GM12878 (cell line): ENCODE results near the gene KRTAP10-5. TPM values are rescaled to one million over a fixed set of nuclear protein-coding genes. Genes with fewer than 3 reads are reported as not detected.
"Not testable (repeated sequence)": the region's sequence is repeated elsewhere in the genome, so short reads cannot be mapped to it uniquely, and the experiment has no call there.

ENCODE experiments used
- ATAC-seq: fragments of 200-7000 bp; cut with Tn5 transposase; 3 replicates; pipeline ENCODE4 v1.9.1; 2020; ENCODE audit warnings: mild to moderate bottlenecking, moderate library complexity
- Bru-seq: library from RNA; stranded (reverse); fragments of 400-500 nt; gene quantifications from one replicate; lab custom pipeline; 2021; lab: Mats Ljungman, UMichigan
- BruChase-seq, 2 experiments: library from RNA; stranded (reverse); fragments of 400-500 nt; gene quantifications; one replicate each; lab custom pipeline; 2021; lab: Mats Ljungman, UMichigan
- BruUV-seq: library from RNA; stranded (reverse); fragments of 400-500 nt; replicated peaks from 2 replicates; lab custom pipeline; 2021; lab: Mats Ljungman, UMichigan
- CTCF ChIA-PET: fragments of 300-600 bp; sonication (Branson Sonifier 250); formaldehyde crosslinking; extraction: SDS; loops from one replicate; lab custom pipeline; 2021; ENCODE audit warnings: inconsistent platforms; lab: Yijun Ruan, JAX
- POLR2A ChIA-PET: fragments of 350-600 bp; formaldehyde crosslinking; extraction: SDS; loops from one replicate; lab custom pipeline; 2021; ENCODE audit warnings: inconsistent platforms; lab: Charles Lee
- RAD21 ChIA-PET: fragments of 300-600 bp; sonication (Branson Sonifier 250); formaldehyde crosslinking; loops from one replicate; lab custom pipeline; 2023; ENCODE audit warnings: antibody characterized with exemption; ENCODE audit not compliant: unreplicated experiment; lab: Charles Lee
- SMC1A ChIA-PET: fragments of 300-600 bp; sonication (Branson Sonifier 250); formaldehyde crosslinking; loops from one replicate; lab custom pipeline; 2023; ENCODE audit not compliant: unreplicated experiment, uncharacterized antibody; lab: Charles Lee
- DNase-seq: peaks from one replicate; pipeline ENCODE4 v3.0.0-alpha.2; 2011; ENCODE audit warnings: low read depth, low spot score
- FAIRE-seq: peaks from 3 replicates; lab custom pipeline; 2011; peaks lifted over from hg19 to GRCh38; lab: Jason Lieb, UNC
- H2AFZ ChIP-seq: 2 replicates; pipeline ENCODE4 v1.6.0; 2011; ENCODE audit warnings: low read depth, low read length, control low read depth; ENCODE audit not compliant: control insufficient read depth
- H3K27ac ChIP-seq: 2 replicates; pipeline ENCODE4 v1.5.1; 2011; ENCODE audit warnings: control low read depth; ENCODE audit not compliant: control insufficient read depth, insufficient read depth
- H3K27me3 ChIP-seq, 2 experiments: replicated peaks in 1 of 2; 2 replicates each; pipeline versions ENCODE4 v1.6.0 to v1.6.1; 2011; ENCODE audit warnings: low read length in 1 of 2; ENCODE audit not compliant: control insufficient read depth in 2 of 2, insufficient read depth in 2 of 2
- H3K36me3 ChIP-seq, 2 experiments: 2 replicates each; pipeline ENCODE4 v1.5.1; 2011; ENCODE audit warnings: low read length in 1 of 2; ENCODE audit not compliant: control insufficient read depth in 2 of 2, insufficient read depth in 2 of 2
- H3K4me1 ChIP-seq: 2 replicates; pipeline ENCODE4 v1.6.1; 2011; ENCODE audit warnings: mild to moderate bottlenecking, low read length, moderate library complexity, mixed read lengths; ENCODE audit not compliant: control insufficient read depth, insufficient read depth
- H3K4me2 ChIP-seq: 2 replicates; pipeline ENCODE4 v1.6.0; 2011; ENCODE audit warnings: control low read depth; ENCODE audit not compliant: control insufficient read depth, insufficient read depth
- H3K4me3 ChIP-seq: fragments of 200-600 bp; sonication (generic); 2 replicates; pipeline ENCODE4 v1.5.1; 2016
- H3K79me2 ChIP-seq: 2 replicates; pipeline ENCODE4 v1.6.0; 2011; ENCODE audit warnings: low read length; ENCODE audit not compliant: control insufficient read depth, insufficient read depth
- H3K9ac ChIP-seq: 2 replicates; pipeline ENCODE4 v1.8.0; 2011; ENCODE audit warnings: low read length, control low read depth, mixed read lengths; ENCODE audit not compliant: control insufficient read depth, insufficient read depth
- H3K9me3 ChIP-seq: replicated peaks from 3 replicates; pipeline ENCODE4 v1.5.1; 2011; ENCODE audit warnings: mild to moderate bottlenecking, low read length; ENCODE audit not compliant: control insufficient read depth, insufficient read depth
- H4K20me1 ChIP-seq: 2 replicates; pipeline ENCODE4 v1.6.0; 2011; ENCODE audit not compliant: control insufficient read depth, insufficient read depth
- WGBS: methylation state at CpG from one replicate; pipeline ENCODE4 v1.1.6; 2016; ENCODE audit warnings: low lambda C conversion rate; ENCODE audit not compliant: insufficient replicate concordance, insufficient coverage; ENCODE audit errors: missing lambda C conversion rate; 5-methylcytosine and 5-hydroxymethylcytosine counted together
- in situ Hi-C: fragments of 300-500 bp; cut with MboI; formaldehyde crosslinking; loops from 9 replicates; pipeline ENCODE4 v1.14.3; 2018; ENCODE audit warnings: mixed read lengths
- intact Hi-C: fragments of 100-400 bp; cut with micrococcal nuclease; formaldehyde crosslinking; loops from one replicate; pipeline ENCODE4 v1.14.2; 2022; ENCODE audit not compliant: unreplicated experiment
- long read RNA-seq, 2 experiments: library from polyadenylated mRNA; unstranded; transcript quantifications; one replicate each; pipeline ENCODE4 v2.0.0, GENCODE V29; 2019 to 2020
- polyA minus RNA-seq, 3 experiments: library from RNA; depleted of rRNA, polyadenylated mRNA; stranded (reverse); fragments of >200 nt; gene quantifications; 2 replicates each; pipeline ENCODE4 v1.2.3, GENCODE V29; 2011
- polyA plus RNA-seq, 11 experiments: library from polyadenylated mRNA; depleted of rRNA in 4 of 11; unstranded in 6 of 11; stranded (reverse) in 5 of 11; fragments of >200 nt; fragmentation: Nextera tagmentation in 4 of 11; fragmentation: Illumina TruSeq in 1 of 11; extraction: Ambion mirVana in 4 of 11; extraction: Trizol in 1 of 11; gene quantifications; 1 replicate in 1 of 11; 2 replicates in 10 of 11; pipeline versions ENCODE4 v1.2.1 to v1.2.3, GENCODE V29; 2011 to 2016; ENCODE audit warnings: inconsistent platforms in 2 of 11, missing spikeins in 2 of 11, low read depth in 1 of 11
- total RNA-seq, 4 experiments: library from RNA; depleted of rRNA in 3 of 4; stranded (reverse); fragments of >200 nt in 3 of 4; fragmentation: Illumina TruSeq in 1 of 4; extraction: Trizol in 1 of 4; gene quantifications; 2 replicates each; pipeline versions ENCODE4 v1.2.1 to v1.2.3, GENCODE V29; 2013 to 2021

The KRTAP10-5 gene, protein sequence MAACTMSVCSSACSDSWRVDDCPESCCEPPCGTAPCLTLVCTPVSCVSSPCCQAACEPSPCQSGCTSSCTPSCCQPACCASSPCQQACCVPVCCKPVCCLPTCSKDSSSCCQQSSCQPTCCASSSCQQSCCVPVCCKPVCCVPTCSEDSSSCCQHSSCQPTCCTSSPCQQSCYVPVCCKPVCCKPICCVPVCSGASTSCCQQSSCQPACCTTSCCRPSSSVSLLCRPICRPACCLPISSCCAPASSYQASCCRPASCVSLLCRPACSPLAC
- total RNA-seq (2013; cell fraction: nucleolus; rRNA removed): not detected in 2 replicates
- total RNA-seq (2014; rRNA removed) (not detected in 2 replicates), total RNA-seq (2014; rRNA removed; fragmentation: Illumina TruSeq; extraction: Trizol) (not detected in 2 replicates), total RNA-seq (2021) (not detected in 2 replicates), polyA plus RNA-seq (2011; rRNA removed) (not detected in 2 replicates), polyA plus RNA-seq (2014; fragmentation: Illumina TruSeq; extraction: Trizol) (not detected in 2 replicates), polyA plus RNA-seq (2014; fragmentation: Nextera tagmentation; extraction: Ambion mirVana) (not detected), polyA plus RNA-seq (2014; rRNA removed) (not detected in 2 replicates), polyA plus RNA-seq (2016; fragmentation: Nextera tagmentation; extraction: Ambion mirVana) (not detected), polyA minus RNA-seq (2011; rRNA and poly(A)+ RNA removed) (not detected in 2 replicates), Bru-seq, nascent RNA (not detected), BruChase-seq, experiment 1, labeled RNA remaining after a 6-hour chase (not detected), BruChase-seq, experiment 2, labeled RNA remaining after a 2-hour chase (not detected)
- polyA plus RNA-seq (2011; ENCODE audit: low read depth): not detected
- not detected in 2 replicates for polyA plus RNA-seq (2011; cell fraction: cytosol; rRNA removed)
- polyA plus RNA-seq (2011; cell fraction: nucleus; rRNA removed): not detected in 2 replicates
- not detected in 2 replicates for polyA plus RNA-seq (2012)
- polyA minus RNA-seq (2011; cell fraction: cytosol; rRNA and poly(A)+ RNA removed): not detected in 2 replicates
- not detected in 2 replicates for polyA minus RNA-seq (2011; cell fraction: nucleus; rRNA and poly(A)+ RNA removed)
- long read RNA-seq, experiment 1: 0 reads
- long read RNA-seq, experiment 2: 0 reads

DNA sequence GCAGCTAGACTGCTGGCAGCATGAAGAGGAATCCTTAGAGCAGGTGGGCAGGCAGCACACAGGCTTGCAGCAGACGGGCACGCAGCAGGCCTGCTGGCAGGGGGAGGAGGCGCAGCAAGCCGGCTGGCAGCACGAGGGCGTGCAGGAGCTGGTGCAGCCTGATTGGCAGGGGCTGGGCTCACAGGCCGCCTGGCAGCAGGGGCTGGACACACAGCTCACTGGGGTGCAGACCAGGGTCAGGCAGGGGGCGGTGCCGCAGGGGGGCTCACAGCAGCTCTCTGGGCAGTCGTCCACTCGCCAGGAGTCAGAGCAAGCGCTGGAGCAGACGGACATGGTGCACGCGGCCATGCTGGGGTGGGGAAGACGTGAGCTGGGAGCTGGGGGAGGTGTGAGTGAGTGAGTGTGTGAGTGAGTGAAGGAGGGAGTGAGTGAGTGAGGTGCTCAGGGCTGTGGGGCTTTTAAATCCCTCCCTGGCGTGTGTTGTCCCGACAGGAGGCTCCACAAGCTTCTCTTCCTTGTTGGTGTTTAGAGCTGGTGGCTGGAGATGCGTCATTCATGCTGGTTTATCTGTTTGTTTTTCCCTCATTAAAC is at the start of gene KRTAP10-5:
Gene KRTAP10-5, minus strand, starts transcription at position 374 of the 591 bp plus-strand sequence. Its CDS starts 26 bp downstream, at position 348.
- RAD21 ChIA-PET, POLR2A ChIA-PET, H3K4me1 ChIP-seq, BruUV-seq, ATAC-seq, in situ Hi-C loops, DNase-seq, H3K4me2 ChIP-seq, H3K36me3 ChIP-seq, H3K9me3 ChIP-seq, H3K27ac ChIP-seq, SMC1A ChIA-PET, intact Hi-C loops, H3K27me3 ChIP-seq, H3K79me2 ChIP-seq, H2AFZ ChIP-seq, FAIRE-seq, H4K20me1 ChIP-seq, H3K9ac ChIP-seq, H3K4me3 ChIP-seq: not testable (repeated sequence)
- CTCF ChIA-PET: interaction anchor here (0.6 kb wide), 1 partner anchor 1487 kb away, joined by 3 read pairs; no protein-coding TSS in a partner anchor
- WGBS: 47% methylated on average over 19 of the region's 19 CpGs
